Left ventricle myocardium inferior (tissue), 1 donor: ENCODE measurements around the gene NAALADL2. TPM values are rescaled to one million over a fixed set of nuclear protein-coding genes. Genes with fewer than 3 reads are reported as not detected.

Experiments
- DNase-seq: peaks from one replicate; pipeline ENCODE4 v3.0.0-alpha.2; 2020
- H3K27ac ChIP-seq: fragments of 200-600 bp; replicated peaks from 2 replicates; pipeline ENCODE4 v1.8.0; 2021
- H3K27me3 ChIP-seq: fragments of 200-600 bp; 2 replicates; pipeline ENCODE4 v1.8.0; 2021; ENCODE audit warnings: low read depth
- H3K36me3 ChIP-seq: fragments of 200-600 bp; 2 replicates; pipeline ENCODE4 v1.8.0; 2021
- H3K4me1 ChIP-seq: fragments of 200-600 bp; 2 replicates; pipeline ENCODE4 v1.8.0; 2021
- H3K4me3 ChIP-seq: fragments of 200-600 bp; 2 replicates; pipeline ENCODE4 v1.8.0; 2021; ENCODE audit warnings: mild to moderate bottlenecking, moderate library complexity
- H3K9me3 ChIP-seq: fragments of 200-600 bp; replicated peaks from 2 replicates; pipeline ENCODE4 v1.8.0; 2021
- CTCF ChIP-seq: fragments of 200-600 bp; IDR thresholded peaks from 2 replicates; pipeline ENCODE4 v1.8.0; 2021; ENCODE audit warnings: antibody characterized with exemption, mild to moderate bottlenecking, borderline replicate concordance
- intact Hi-C: fragments of 100-400 bp; cut with micrococcal nuclease; formaldehyde crosslinking; loops from one replicate; pipeline ENCODE4 v1.11.0; 2022
- total RNA-seq: library from RNA; stranded (reverse); fragmentation: NEBNext Ultra II Directional; extraction: Animal tissue kit (Norgen Biotek cat#: 25700); gene quantifications from one replicate; pipeline ENCODE4 v1.2.1, GENCODE V29; 2021
- donor health status: DM: no; HTN: yes; CAD: no; lungs with severe emphysema.

Gene NAALADL2
- total RNA-seq, 1 donor from 2014 or later, result 5.8 TPM

DNA sequence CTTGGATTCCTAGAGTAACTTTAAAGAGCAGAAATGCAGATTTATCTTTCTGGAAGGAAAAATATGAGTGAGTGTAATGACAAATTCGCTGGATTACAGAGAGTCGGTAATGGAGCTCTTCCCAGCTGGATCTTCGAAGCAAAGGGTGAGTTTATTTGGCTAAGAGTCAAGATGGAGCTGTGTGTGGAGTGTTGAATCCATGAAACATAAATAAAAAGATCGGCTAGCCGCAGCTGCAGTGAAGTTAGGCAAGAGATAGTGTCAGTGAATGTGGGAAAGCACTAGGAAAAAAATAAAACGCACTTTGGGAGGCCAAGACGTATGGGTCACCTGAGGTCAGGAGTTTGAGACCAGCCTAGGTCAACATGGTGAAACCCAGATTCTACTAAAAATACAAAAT is 10.3 kb downstream of the NAALADL2 start:
- Histone ChIP-seq H3K27me3 (no peaks in the 10 kb centered on the region), H3K27ac (no peak overlapping the region), H3K9me3 (no peaks in the 10 kb centered on the region), H3K4me3 (no peak overlapping the region), H3K4me1 (no peaks in the 10 kb centered on the region), H3K36me3 (no peaks in the 10 kb centered on the region)
- no peak for DNase-seq
- no peak for TF ChIP-seq CTCF
- intact Hi-C loops, result no loop called here

GRCh38 chr3:174873832-174874657 is 14.9 kb downstream of the NAALADL2 start:
- H3K4me3 ChIP-seq, result no peak overlapping the region
- H3K4me1 ChIP-seq, result no peaks in the 10 kb centered on the region
- H3K9me3 ChIP-seq, result no peaks in the 10 kb centered on the region
- H3K27ac ChIP-seq, result no peak overlapping the region
- DNase-seq, result no peak
- intact Hi-C loops, result no loop called here
- TF ChIP-seq CTCF, result no peak
- H3K36me3 ChIP-seq, result no peaks in the 10 kb centered on the region
- H3K27me3 ChIP-seq, result no peaks in the 10 kb centered on the region

- Histone ChIP-seq H3K36me3 (no peaks in the 10 kb centered on the region), H3K4me3 (no peak overlapping the region), H3K9me3 (no peaks in the 10 kb centered on the region), H3K4me1 (no peaks in the 10 kb centered on the region), H3K27me3 (no peaks in the 10 kb centered on the region), H3K27ac (no peak overlapping the region)
- no peak for DNase-seq
- intact Hi-C loops, result no loop called here
- no peak for TF ChIP-seq CTCF
These were observed 23.7 kb downstream of the NAALADL2 start for GRCh38 chr3:174882789-174883188.

DNA sequence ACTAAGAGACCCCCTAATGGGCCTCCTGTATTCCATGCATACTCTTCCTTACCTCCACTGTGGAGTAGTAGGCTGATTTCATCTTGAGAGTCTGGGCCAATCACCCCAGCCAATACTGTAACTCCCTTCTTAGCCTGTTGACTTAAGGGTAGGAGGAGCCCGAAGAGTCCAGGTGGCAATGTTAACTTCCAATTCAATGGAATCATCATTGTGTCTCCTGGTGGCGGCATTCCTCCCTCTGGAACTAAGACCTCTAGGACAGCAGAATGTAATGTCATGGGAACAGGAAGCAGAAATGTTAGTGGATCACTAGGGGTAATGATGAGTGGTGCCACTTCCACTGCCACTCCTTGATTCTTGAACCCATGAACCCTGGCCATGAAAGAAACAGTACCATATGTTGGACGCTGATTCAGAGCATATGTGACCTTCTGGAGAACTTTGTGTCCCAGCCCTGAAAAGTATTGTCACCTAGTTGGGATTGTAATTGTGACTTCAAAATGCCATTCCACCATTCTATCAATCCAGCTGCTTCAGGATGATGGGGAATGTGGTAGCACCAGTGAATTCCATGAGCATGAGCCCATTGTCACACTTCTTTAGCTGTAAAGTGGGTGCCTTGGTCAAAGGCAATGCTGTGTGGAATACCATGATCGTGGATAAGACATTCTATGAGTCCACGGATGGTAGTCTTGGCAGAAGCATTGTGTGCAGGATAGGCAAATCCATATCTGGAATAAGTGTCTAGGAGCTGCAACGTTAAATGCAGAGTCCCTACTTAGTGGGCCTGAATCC is 24.9 kb downstream of the NAALADL2 start:
- no peak overlapping the region for H3K27ac ChIP-seq
- intact Hi-C loops, result no loop called here
- no peak overlapping the region for H3K4me3 ChIP-seq
- DNase-seq, result no peak
- TF ChIP-seq CTCF, result no peak
- no peaks in the 10 kb centered on the region for H3K9me3 ChIP-seq
- H3K27me3 ChIP-seq, result no peaks in the 10 kb centered on the region
- H3K36me3 ChIP-seq, result no peaks in the 10 kb centered on the region
- no peaks in the 10 kb centered on the region for H3K4me1 ChIP-seq

DNA sequence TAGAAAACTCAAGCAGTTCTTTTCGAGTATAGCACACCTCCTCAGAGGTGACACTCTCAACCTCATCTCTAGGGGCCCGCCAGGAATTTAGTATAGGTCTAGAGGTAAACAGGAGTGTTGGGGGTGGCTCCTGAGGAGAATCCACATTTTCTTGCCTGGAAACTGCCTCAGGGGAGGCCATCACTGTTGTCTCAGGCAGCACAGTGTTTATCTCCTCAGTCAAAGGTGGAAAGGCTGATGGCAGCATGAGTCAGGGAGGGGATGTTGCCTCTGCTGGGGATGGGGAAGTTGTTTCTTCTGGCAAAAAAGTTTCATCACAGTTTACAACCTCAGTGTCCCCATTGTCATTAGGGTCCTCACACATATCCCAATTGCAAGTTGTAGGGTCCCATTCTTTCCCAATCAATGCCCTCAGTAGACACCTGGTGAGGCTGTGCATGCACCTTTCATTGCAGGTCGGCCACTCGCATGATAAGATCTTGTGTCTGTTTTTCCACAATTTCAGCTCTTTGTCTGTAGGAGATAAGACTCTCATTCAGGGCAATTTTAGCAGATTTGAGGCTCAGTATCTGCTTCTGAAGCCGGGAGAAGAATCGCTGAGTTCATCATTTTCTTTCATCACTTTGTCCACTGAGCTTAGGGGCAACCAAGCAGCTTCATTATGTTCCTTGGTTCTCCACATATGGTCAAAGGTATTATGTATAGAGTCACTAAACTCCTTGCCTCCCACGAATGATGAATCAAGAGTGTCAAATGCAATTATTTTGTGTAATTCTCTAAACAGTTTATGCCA is 25.8 kb downstream of the NAALADL2 start:
- Histone ChIP-seq H3K4me1 (no peaks in the 10 kb centered on the region), H3K9me3 (no peaks in the 10 kb centered on the region), H3K27ac (no peak overlapping the region), H3K4me3 (no peak overlapping the region), H3K36me3 (no peaks in the 10 kb centered on the region), H3K27me3 (no peaks in the 10 kb centered on the region)
- intact Hi-C loops, result no loop called here
- no peak for DNase-seq
- no peak for TF ChIP-seq CTCF
